Mammary epithelial cell (primary cell): ENCODE data around the gene FAM83C.

ENCODE experiments used
- EZH2 ChIP-seq: IDR thresholded peaks from 2 replicates; pipeline ENCODE4 v1.6.1; 2012; ENCODE audit warnings: low read length, inconsistent platforms, borderline replicate concordance
- TF ChIP-seq, protein P1 (sequence below), 2 donors: IDR thresholded peaks in 1 of 2; conservative IDR thresholded peaks in 1 of 2; 2 replicates each; pipeline ENCODE4 v1.5.1; 2011 to 2012; ENCODE audit warnings: inconsistent platforms in 2 of 2, low read length in 2 of 2, mild to moderate bottlenecking in 2 of 2, control low read depth in 1 of 2, low read depth in 1 of 2; ENCODE audit not compliant: insufficient read depth in 1 of 2; ENCODE audit errors: extremely low read depth in 1 of 2

GRCh38 chr20:35271073-35271882, 20.9 kb downstream of the FAM83C start:
- TF ChIP-seq, protein P1, sequence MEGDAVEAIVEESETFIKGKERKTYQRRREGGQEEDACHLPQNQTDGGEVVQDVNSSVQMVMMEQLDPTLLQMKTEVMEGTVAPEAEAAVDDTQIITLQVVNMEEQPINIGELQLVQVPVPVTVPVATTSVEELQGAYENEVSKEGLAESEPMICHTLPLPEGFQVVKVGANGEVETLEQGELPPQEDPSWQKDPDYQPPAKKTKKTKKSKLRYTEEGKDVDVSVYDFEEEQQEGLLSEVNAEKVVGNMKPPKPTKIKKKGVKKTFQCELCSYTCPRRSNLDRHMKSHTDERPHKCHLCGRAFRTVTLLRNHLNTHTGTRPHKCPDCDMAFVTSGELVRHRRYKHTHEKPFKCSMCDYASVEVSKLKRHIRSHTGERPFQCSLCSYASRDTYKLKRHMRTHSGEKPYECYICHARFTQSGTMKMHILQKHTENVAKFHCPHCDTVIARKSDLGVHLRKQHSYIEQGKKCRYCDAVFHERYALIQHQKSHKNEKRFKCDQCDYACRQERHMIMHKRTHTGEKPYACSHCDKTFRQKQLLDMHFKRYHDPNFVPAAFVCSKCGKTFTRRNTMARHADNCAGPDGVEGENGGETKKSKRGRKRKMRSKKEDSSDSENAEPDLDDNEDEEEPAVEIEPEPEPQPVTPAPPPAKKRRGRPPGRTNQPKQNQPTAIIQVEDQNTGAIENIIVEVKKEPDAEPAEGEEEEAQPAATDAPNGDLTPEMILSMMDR (conservative IDR thresholded peaks at IDR 0.05 in 1 of 2, IDR thresholded peaks at IDR 0.05 in 1 of 2; ENCODE audit: extremely low read depth in 1 of 2, insufficient read depth in 1 of 2, low read depth in 1 of 2, low read length in 2 of 2): no peak
- TF ChIP-seq EZH2: no peak
